RWPE2 (cell line): ENCODE results near the gene FADS3.

Source experiments
- ATAC-seq: fragments of 200-7000 bp; cut with Tn5 transposase; 3 replicates; pipeline ENCODE4 v1.9.1; 2021; ENCODE audit warnings: low read depth
- DNase-seq: peaks from one replicate; pipeline ENCODE4 v3.0.0-alpha.2; 2020; ENCODE audit warnings: low spot score
- H3K27ac ChIP-seq: fragments of 450-650 bp; 2 replicates; pipeline ENCODE4 v1.5.1; 2017; ENCODE audit warnings: mild to moderate bottlenecking; ENCODE audit not compliant: poor library complexity, severe bottlenecking
- H3K27me3 ChIP-seq: fragments of 250-450 bp; sonication (Bioruptor Pico); 2 replicates; pipeline ENCODE4 v1.5.1; 2021; ENCODE audit warnings: mild to moderate bottlenecking, moderate library complexity; ENCODE audit not compliant: insufficient read depth, poor library complexity, severe bottlenecking
- H3K36me3 ChIP-seq: fragments of 250-450 bp; sonication (Bioruptor Pico); 2 replicates; pipeline ENCODE4 v1.5.1; 2020; ENCODE audit warnings: low read depth, mild to moderate bottlenecking, moderate library complexity
- H3K4me1 ChIP-seq: fragments of 250-450 bp; sonication (Bioruptor Pico); 2 replicates; pipeline ENCODE4 v1.5.1; 2021; ENCODE audit warnings: mild to moderate bottlenecking, moderate library complexity; ENCODE audit not compliant: insufficient read depth, poor library complexity, severe bottlenecking
- H3K4me3 ChIP-seq: fragments of 250-450 bp; sonication (Bioruptor Pico); 2 replicates; pipeline ENCODE4 v1.5.1; 2021; ENCODE audit warnings: mild to moderate bottlenecking, moderate library complexity; ENCODE audit not compliant: severe bottlenecking
- H3K9me3 ChIP-seq: fragments of 250-450 bp; sonication (Bioruptor Pico); 2 replicates; pipeline ENCODE4 v1.5.1; 2021; ENCODE audit warnings: mild to moderate bottlenecking, moderate library complexity; ENCODE audit not compliant: severe bottlenecking
- CTCF ChIP-seq: fragments of 450-650 bp; IDR thresholded peaks from one replicate; pipeline ENCODE4 v1.5.1; 2017; ENCODE audit warnings: mild to moderate bottlenecking, moderate library complexity; ENCODE audit not compliant: poor library complexity, severe bottlenecking

The FADS3 gene

DNA sequence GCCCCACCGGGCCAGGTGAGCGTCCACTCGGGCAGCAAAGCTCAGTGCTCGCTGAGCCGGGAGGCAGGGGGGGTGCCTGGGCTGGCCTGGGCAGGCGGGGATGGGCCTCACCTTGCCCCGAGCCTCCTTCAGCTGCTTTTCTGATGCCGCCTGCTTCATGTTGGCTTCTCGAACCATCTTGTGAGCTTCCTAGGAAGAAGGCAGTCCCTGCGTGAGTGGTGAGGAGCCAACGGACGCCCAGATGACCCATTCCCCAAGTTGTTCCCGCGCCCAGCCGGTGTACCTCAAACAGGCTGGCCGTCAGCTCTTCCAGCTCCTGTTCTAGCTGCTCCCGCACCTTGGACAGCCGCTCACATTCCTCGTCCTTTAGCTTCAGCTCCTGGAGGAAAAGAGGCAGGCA, 15.9 kb upstream of the FADS3 start:
- ATAC-seq (no peak), DNase-seq (no peak)
- Histone ChIP-seq H3K4me1 (no peaks in the 10 kb centered on the region), H3K27ac (no peak overlapping the region), H3K9me3 (no peaks in the 10 kb centered on the region), H3K4me3 (no peak overlapping the region), H3K27me3 (no peaks in the 10 kb centered on the region), H3K36me3 (no peaks in the 10 kb centered on the region)
- TF ChIP-seq CTCF = no peak

- no peak overlapping the region for H3K27ac ChIP-seq
- H3K4me1 ChIP-seq = no peaks in the 10 kb centered on the region
- no peaks in the 10 kb centered on the region for H3K27me3 ChIP-seq
- no peak overlapping the region for H3K4me3 ChIP-seq
- H3K36me3 ChIP-seq = no peaks in the 10 kb centered on the region
- H3K9me3 ChIP-seq = no peaks in the 10 kb centered on the region
- no peak for TF ChIP-seq CTCF
- DNase-seq (no peak), ATAC-seq (no peak)
These were observed 15.2 kb upstream of the FADS3 start for GRCh38 chr11:61906522-61906909.

DNA sequence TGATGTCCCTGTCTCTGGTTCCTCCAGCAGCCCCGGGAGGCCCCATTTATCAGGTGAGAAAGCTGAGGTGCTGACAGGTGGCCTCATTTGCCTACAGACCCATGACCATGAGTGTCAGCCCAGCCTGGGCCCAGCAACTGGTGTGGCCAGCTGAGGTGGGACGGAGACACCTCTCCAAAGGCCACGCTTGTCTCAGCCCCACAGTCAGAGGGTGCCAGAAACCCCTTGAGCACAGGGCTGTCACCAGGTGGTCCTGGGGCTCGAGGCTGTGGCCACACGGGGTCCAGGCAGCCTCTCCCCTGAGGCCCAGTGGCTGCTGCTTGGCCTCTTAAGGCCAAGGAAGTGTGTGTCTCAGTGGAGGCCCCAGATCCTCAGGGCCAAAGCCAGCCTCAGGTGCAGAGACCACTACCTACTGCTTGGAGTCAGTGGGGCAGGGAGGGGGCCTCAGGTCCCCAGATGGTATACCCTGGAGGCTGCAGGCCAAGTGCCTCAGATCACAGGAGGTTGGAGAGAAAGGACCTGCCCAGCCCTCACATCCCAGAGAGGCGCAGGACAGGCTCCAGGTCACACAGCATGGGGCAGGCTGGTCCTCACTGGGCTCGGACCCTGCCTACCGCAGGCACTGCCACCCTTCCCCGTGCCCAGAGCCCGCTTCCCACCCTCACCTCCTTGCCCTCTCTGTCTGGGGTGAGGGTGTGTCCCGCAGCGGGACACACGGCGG, 14.6 kb upstream of the FADS3 start:
- DNase-seq = no peak
- no peaks in the 10 kb centered on the region for H3K4me1 ChIP-seq
- H3K9me3 ChIP-seq = no peaks in the 10 kb centered on the region
- TF ChIP-seq CTCF = no peak
- no peaks in the 10 kb centered on the region for H3K36me3 ChIP-seq
- no peak overlapping the region for H3K4me3 ChIP-seq
- no peaks in the 10 kb centered on the region for H3K27me3 ChIP-seq
- ATAC-seq = no peak; the same call in 2 of the 3 replicates
- no peak overlapping the region for H3K27ac ChIP-seq

DNA sequence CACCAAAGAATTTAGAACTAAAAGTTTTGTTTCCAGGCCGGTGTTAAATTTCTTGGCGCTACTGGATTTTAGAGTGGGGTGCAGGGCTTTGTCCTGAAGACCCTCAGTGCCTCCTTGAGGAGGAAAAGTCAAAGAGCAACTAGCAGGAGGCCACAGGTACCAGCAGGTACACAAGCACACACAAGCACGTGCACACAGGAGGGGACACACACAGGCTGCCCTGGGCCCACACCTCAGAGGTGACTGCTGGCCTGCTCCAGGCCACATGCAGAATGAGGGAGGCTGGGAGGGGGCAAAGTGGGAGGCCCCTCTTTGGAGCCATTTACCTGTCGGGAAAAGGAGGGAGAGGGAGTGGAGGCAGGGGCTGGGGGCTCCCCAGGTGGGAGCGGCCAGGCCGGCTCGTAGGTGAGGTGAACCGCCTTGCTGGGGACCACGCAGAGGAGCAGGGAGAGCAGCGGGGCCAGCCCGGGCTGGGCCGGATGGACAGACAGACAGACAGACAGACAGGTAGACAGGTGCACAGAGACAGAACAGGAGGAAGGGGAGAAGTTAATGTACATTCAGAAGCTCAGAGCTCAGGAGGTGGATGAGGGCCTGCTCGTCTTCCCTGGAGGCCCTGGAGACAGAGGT, 13.8 kb upstream of the FADS3 start:
- H3K4me3 ChIP-seq = no peak overlapping the region
- H3K27me3 ChIP-seq = no peaks in the 10 kb centered on the region
- ATAC-seq (no peak), DNase-seq (no peak)
- no peaks in the 10 kb centered on the region for H3K9me3 ChIP-seq
- H3K27ac ChIP-seq = no peak overlapping the region
- TF ChIP-seq CTCF = no peak
- no peaks in the 10 kb centered on the region for H3K4me1 ChIP-seq
- H3K36me3 ChIP-seq = no peaks in the 10 kb centered on the region

GRCh38 chr11:61904539-61905048, 13.2 kb upstream of the FADS3 start:
- ATAC-seq (no peak), DNase-seq (no peak)
- no peak for TF ChIP-seq CTCF
- no peaks in the 10 kb centered on the region for H3K36me3 ChIP-seq
- H3K27ac ChIP-seq = no peak overlapping the region
- H3K4me1 ChIP-seq = no peaks in the 10 kb centered on the region
- no peak overlapping the region for H3K4me3 ChIP-seq
- no peaks in the 10 kb centered on the region for H3K9me3 ChIP-seq
- no peaks in the 10 kb centered on the region for H3K27me3 ChIP-seq
